ENCODE results near the gene KDELR3. TPM values are rescaled to one million over a fixed set of nuclear protein-coding genes. Genes with fewer than 3 reads are reported as not detected.

KDELR3 gene
- total and polyA plus RNA-seq, 2 of the 8 experiments (the other 6 are each of a cell fraction or from before 2014, with no cell fraction given): 7.9 to 13.0 TPM

- peak overlapping the region; percentile 92 for H2BK15ac ChIP-seq (ENCODE audit: low read length)
- no peaks in the 10 kb centered on the region for H3K36me3 ChIP-seq (ENCODE audit: control insufficient read depth in 2 of 4, insufficient read depth in 4 of 4, low read length in 3 of 4)
- H3K4me3 ChIP-seq (ENCODE audit: extremely low read depth in 1 of 4, insufficient read depth in 2 of 4, low read depth in 3 of 4, low read length in 4 of 4): no peak overlapping the region
- no peak for DNase-seq (ENCODE audit: low read depth in 1 of 2, low spot score in 2 of 2)
- WGBS, 2 experiments (ENCODE audit: extremely low coverage in 1 of 2, insufficient coverage in 1 of 2, insufficient read length in 1 of 2, insufficient replicate concordance in 2 of 2, low coverage in 1 of 2, low lambda C conversion rate in 2 of 2, missing lambda C conversion rate in 1 of 2): 87% methylated on average over 18 of the region's 18 CpGs; no CpG with 5 or more reads in 1 of the 2 experiments
- peak overlapping the region; percentile 86; the same call in 1 of the 2 replicates for H2BK20ac ChIP-seq (ENCODE audit: low read length)
- H3K56ac ChIP-seq (replicated peaks; ENCODE audit: insufficient read length, low read depth, low read length): no peak overlapping the region
- H4K8ac ChIP-seq (ENCODE audit: extremely low read depth, insufficient read depth, low read length): no peak overlapping the region; the same call in 1 of the 2 replicates
- no peak overlapping the region for H3K4me2 ChIP-seq (ENCODE audit: insufficient read depth in 1 of 2, low read depth in 2 of 2, low read length in 2 of 2)
- H3K27ac ChIP-seq (ENCODE audit: low read depth, low read length): no peak overlapping the region
- no peak overlapping the region for H3K9ac ChIP-seq (replicated peaks in 1 of 4; ENCODE audit: extremely low read depth in 1 of 4, low read depth in 3 of 4, low read length in 3 of 4)
- no peak for FAIRE-seq
- H2AFZ ChIP-seq (ENCODE audit: low read length): no peak overlapping the region
- no peak overlapping the region for H3K14ac ChIP-seq (ENCODE audit: insufficient read length)
- no peaks in the 10 kb centered on the region for H3K79me2 ChIP-seq (ENCODE audit: control insufficient read depth in 1 of 2, insufficient read depth in 2 of 2, low read length in 2 of 2)
- peak overlapping the region; percentile 81; the same call in 1 of the 2 replicates for H3K18ac ChIP-seq (ENCODE audit: extremely low read depth, low read length)
- H4K91ac ChIP-seq (replicated peaks; ENCODE audit: insufficient read length, low read length): no peak overlapping the region
- peak overlapping the region; percentile 94; the same call in 1 of the 2 replicates for H2BK12ac ChIP-seq (ENCODE audit: low read depth, low read length)
- ChIA-PET CTCF (ENCODE audit: partially characterized antibody) (interaction anchor here (0.6 to 3.6 kb wide), 4 partner anchors 10 to 28 kb away, joined by 3 to 35 read pairs (median 16); no protein-coding TSS in a partner anchor), POLR2A (ENCODE audit: partially characterized antibody) (interaction anchor here (0.5 to 2.8 kb wide), 10 partner anchors 8 to 79 kb away, joined by 3 to 7 read pairs (median 3); no protein-coding TSS in a partner anchor)
- no peak overlapping the region for H4K5ac ChIP-seq (ENCODE audit: insufficient read length, low read depth, low read length)
- no peak overlapping the region for H2AK5ac ChIP-seq (ENCODE audit: low read depth, low read length)
- H3K23ac ChIP-seq (ENCODE audit: insufficient read length): no peak overlapping the region
- no peak overlapping the region for H3K4ac ChIP-seq (replicated peaks; ENCODE audit: insufficient read length, low read depth, low read length)
- TF ChIP-seq USF2 (IDR thresholded peaks at IDR 0.05; ENCODE audit: low read length) (no peak), SAP30 (IDR thresholded peaks at IDR 0.05; ENCODE audit: insufficient read depth, insufficient replicate concordance, low read length) (no peak), ASH2L (IDR thresholded peaks at IDR 0.05; ENCODE audit: low read length) (no peak), CHD2 (IDR thresholded peaks at IDR 0.05; ENCODE audit: low read length) (no peak)
- TF ChIP-seq, protein P1, sequence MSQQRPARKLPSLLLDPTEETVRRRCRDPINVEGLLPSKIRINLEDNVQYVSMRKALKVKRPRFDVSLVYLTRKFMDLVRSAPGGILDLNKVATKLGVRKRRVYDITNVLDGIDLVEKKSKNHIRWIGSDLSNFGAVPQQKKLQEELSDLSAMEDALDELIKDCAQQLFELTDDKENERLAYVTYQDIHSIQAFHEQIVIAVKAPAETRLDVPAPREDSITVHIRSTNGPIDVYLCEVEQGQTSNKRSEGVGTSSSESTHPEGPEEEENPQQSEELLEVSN (IDR thresholded peaks at IDR 0.05): no peak
- H3K23me2 ChIP-seq (ENCODE audit: low read depth, low read length): 0 out of 2 replicates have a peak, but pooled peaks cover 3% of the 10 kb centered on the region
- H2BK120ac ChIP-seq (replicated peaks; ENCODE audit: low read depth, low read length): no peak overlapping the region
- peak overlapping the region; percentile 39; the same call in 1 of the 2 replicates for H2BK5ac ChIP-seq (ENCODE audit: low read depth, low read length)
- peaks cover 3 to 21% (median 11%) of the 10 kb centered on the region in 4 experiments; a peak in 6 of 7 replicates for H3K4me1 ChIP-seq (replicated peaks in 1 of 4; ENCODE audit: control insufficient read depth in 3 of 4, insufficient read depth in 4 of 4, low read length in 3 of 4)
- H3K79me1 ChIP-seq (ENCODE audit: low read depth, low read length): no peaks in the 10 kb centered on the region
- H3K27me3 ChIP-seq (replicated peaks in 1 of 4; ENCODE audit: control insufficient read depth in 3 of 4, extremely low read depth in 1 of 4, insufficient read depth in 3 of 4, low read length in 3 of 4): no peaks in the 10 kb centered on the region
- no peaks in the 10 kb centered on the region for H3K9me3 ChIP-seq (ENCODE audit: insufficient read depth in 2 of 2, low read depth in 1 of 2, low read length in 1 of 2)
- H4K20me1 ChIP-seq (replicated peaks in 1 of 2; ENCODE audit: control insufficient read depth in 1 of 2, insufficient read depth in 2 of 2, low read length in 2 of 2): no peaks in the 10 kb centered on the region
Measured at GRCh38 chr22:38423512-38424503, 44.1 kb upstream of the KDELR3 start.
